GM18505 (cell line): ENCODE data around the gene THOC6.

Experiments
- ATAC-seq: cut with Tn5 transposase; IDR thresholded peaks from one replicate; pipeline ENCODE4 v1.9.1; 2021; ENCODE audit not compliant: unreplicated experiment
- POLR2A ChIP-seq: IDR thresholded peaks from 4 replicates; pipeline ENCODE4 v1.6.1; 2011; ENCODE audit warnings: borderline replicate concordance; ENCODE audit not compliant: insufficient read depth, insufficient read length; ENCODE audit errors: extremely low read depth

Gene THOC6

DNA sequence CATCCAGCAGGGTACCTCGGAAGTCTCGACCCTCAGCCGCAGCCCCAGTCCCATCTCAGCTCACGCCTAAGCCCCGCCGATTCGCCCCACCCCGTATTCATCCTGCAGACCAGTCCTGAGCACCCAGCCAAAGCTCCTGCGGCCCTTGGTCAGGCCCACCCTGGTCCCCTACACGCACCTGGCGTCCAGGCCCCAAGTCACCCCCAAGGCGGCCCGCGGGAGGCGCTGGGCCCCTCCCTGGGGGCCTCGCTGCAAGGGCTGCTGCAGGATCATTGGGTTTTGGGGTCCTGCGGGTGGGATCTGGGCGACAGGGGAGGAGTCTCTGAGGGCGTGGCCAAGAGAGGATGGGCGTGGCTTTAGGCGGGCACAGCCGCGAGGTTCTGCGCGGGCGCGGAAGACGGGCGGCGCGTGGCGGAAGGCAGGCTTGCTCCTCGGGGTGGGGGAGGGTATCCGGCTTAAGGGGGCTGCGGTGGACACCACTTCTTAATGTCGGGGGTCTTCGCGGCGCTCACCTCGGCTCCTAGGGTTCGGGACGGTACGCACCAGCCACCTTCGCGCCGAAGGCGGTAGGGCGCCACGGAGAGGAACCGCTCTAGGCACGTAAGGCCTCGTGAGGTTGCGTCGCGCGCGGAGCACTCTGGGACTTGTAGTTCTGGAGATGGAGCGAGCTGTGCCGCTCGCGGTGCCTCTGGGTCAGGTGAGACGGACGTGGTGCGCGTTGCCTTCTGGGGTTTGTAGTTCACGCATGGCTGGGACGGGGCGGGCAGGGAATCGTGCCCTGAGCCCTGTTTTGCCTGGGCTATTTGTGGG lies at the start of gene THOC6, which contains the start of gene HCFC1R1:
THOC6 (plus strand) TSS at position 367 of the 810 bp plus-strand sequence; CDS start at position 659, 292 bp downstream.
HCFC1R1 (minus strand) TSS at position 274 of the 810 bp plus-strand sequence; CDS start at position 273, 1 bp downstream.
- ATAC-seq = peak; percentile 68
- TF ChIP-seq POLR2A = peak; percentile 86

DNA sequence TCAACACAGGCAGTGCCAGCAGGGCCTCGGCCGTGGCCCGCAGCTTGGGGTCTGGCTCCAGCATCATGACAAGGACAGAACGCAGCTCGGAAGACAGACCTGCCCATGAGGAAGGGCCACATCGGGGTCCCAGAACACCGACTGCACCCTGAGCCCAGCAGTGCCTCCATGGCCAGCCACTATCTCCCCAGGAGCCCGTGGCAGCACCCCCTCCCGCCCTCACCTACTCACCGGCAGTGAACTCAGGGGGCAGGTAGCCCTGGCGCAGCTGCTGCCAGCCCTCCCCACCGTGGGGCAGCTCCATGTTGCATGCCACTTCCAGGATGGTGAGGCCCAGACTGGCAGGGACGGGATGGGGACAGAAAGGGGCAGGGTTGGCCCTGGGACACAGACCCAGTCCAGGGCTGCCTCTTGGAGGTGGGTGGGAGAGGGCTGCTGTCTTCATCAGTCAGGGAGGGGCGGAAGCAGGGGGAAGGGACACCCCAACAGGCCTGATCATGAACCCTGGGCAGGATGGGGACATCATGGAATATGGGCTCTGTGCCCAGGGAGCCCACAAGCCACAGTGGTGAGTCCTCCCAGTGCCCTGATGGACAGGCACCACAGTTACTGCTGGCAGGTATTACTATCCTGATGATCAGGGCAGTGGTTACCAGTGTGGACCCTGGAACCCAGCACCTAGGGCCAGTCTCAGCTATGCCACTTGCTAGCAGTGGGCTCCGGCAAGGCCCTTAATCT lies 49.3 kb upstream of the THOC6 start:
- no peak for TF ChIP-seq POLR2A
- no peak for ATAC-seq

DNA sequence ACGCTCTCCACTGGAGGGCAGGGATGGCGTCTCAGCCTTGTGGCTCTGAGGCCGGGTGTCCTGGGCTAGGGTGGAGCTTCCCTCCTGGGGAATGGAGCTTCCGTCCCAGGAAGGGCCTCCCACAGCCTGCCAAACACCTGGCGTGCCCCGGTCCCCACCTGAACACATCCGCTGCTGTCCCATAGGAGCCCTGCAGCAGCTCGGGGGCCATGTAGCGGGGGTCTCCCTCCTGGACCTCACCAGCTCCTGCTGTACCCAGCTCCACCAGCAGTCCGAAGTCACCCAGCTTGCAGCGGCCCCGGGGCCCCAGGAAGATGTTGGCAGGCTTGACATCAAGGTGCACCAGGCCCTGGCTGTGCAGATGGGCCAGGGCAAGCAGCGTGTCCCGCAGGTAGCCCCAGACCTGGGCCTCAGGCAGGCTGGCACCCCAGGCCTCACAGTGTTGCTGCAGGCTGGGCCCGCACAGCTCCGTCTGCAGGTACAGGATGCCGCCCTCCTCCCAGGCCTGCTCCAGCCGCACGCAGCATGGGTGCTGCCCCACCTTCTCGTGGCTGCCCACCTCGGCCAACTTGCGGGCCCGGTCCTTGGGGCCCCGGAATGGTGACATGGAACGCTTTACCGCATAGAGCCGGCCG lies 48.6 kb upstream of the THOC6 start:
- TF ChIP-seq POLR2A = no peak
- ATAC-seq = no peak

DNA sequence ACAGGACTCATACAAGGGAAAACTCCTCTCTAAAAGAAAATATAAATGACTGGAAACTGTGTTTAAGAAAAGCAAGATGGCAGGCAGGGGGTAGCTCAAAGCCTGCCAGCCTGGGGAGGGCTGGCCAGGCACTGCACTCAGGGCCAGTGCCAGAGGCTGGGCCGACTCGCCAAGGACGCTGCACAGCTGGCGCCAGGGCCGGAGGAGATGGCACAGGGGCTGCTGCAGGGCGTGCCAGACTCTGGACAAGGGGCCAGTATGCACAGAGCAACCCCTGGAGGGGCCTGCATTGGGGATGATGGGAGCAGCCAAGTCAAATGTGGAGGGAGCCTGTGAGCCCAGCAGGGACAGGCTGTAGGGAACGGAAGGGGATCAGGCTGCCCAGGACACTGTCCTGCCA lies 47.6 kb upstream of the THOC6 start:
- no peak for TF ChIP-seq POLR2A
- no peak for ATAC-seq

DNA sequence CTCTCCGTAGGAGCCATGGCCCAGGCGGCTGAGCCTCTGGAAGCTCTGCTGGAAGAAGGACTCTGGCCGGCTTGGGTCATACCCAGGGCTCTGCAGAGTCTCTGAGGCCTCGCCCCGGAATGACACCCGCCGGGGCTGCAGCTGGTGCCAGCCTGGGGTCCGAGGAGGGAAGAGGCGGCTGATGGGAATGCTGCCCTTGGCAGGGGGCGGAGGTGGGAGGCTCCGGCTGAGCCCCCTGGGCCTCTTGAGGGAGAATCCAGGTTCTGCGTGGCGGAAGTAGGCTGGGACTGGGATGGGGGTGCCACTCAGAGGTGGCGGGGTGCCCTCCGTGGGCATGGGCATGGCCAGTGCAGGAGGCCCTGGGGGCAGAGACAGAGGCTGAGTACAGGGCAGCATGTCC lies 47.2 kb upstream of the THOC6 start:
- no peak for ATAC-seq

DNA sequence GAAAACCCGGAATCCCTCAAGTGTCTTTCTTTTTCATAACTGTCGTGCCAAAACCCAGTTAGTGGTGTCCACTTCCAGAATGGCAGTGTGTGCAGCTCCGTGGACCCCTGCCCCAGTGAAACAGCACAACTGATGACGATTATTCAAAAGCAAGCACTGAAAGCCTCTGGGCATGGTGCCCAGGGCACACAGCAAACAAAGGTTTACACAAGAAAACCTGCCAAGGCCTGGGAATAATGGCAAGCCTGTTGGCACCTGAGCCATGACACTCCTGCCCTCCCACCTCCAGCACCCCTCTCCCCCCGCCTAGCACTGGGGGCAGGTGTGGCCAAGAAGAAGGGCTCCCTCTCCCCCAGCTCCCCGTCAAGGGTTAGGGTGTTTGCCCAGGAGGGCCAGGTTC lies 46.4 kb upstream of the THOC6 start:
- no peak for TF ChIP-seq POLR2A
- no peak for ATAC-seq

More for the DNA sequence above, 47.2 kb upstream of the THOC6 start:
- TF ChIP-seq POLR2A = no peak

DNA sequence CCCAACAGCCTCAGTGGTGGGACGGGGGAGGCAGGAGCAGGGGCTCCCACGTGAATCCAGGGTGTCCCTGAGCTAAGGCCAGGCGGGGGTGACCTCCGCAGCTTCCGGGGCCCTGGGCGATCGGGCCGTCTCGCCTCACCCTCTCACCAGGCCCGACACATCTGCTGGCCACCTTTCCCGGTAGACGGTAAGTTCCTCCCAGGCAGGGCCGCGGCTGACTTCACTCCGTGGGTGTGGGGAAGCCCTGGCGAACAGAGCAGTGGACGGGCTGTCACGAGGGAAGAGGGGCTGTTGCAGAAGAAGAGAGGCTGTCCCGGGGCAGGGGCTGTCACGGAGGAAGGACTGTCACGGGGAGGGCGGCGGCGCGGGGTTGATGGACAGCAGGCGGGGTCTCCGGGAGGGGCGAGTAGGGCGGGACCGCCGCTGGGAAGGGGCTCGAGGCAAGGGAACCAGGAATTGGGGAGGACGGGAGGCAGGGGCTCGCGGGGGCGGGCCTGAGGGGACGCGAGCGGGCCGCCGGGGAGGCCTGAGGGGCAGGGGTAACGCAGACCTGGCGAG lies 44.1 kb upstream of the THOC6 start:
- TF ChIP-seq POLR2A = no peak
- no peak for ATAC-seq

DNA sequence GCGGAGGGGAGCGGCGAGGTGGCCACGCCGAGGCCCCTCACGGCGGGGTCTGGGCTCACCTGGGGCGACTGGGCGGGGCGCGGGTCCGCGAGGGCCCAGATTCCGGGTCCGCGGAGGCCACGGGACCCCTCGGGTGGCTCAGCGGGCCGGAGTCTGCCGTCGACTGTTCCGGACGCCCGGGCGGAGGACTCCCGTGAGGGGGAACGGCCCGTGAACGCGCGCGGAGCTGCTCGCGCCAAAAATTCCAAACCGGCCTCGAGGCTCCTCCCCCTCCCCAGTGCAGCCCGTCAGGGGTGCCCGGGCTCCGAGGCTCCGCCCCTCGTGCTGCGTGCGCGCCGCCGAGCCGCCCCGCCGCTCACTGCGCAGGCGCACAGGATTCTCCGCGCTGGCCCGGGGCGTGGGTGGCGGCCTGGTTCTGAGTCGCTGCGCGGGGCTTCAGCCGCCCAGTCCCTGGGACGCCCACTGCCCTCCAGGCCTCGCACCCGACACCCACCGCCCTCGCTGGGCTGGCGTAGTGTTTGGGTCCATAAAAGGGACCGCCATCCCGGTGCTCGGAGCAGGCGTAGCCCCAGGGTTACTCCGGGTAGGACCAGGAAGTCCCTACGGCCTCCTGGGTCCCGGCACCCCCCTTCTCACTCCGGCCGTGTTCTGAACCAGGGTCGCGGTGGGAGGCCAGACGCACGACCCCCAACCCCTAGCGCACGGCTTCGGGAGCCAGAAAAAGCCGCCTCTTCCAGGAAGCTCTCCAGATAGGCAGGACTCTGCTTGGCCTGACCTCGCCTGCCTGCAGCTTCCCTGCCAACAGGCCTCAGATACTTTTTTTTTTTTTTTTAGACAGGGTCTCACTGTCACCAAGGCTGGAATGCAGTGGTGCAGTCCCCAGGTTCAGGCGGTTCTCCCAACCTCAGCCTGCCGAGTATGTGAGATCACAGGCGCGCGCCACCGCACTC lies 43.3 kb upstream of the THOC6 start, which contains the start of gene PKMYT1:
PKMYT1 (minus strand) TSS at position 220 of the 950 bp plus-strand sequence. CDS start 789 bp downstream, outside the sequence.
- peak; percentile 62 for ATAC-seq
- TF ChIP-seq POLR2A = peak; percentile 95

DNA sequence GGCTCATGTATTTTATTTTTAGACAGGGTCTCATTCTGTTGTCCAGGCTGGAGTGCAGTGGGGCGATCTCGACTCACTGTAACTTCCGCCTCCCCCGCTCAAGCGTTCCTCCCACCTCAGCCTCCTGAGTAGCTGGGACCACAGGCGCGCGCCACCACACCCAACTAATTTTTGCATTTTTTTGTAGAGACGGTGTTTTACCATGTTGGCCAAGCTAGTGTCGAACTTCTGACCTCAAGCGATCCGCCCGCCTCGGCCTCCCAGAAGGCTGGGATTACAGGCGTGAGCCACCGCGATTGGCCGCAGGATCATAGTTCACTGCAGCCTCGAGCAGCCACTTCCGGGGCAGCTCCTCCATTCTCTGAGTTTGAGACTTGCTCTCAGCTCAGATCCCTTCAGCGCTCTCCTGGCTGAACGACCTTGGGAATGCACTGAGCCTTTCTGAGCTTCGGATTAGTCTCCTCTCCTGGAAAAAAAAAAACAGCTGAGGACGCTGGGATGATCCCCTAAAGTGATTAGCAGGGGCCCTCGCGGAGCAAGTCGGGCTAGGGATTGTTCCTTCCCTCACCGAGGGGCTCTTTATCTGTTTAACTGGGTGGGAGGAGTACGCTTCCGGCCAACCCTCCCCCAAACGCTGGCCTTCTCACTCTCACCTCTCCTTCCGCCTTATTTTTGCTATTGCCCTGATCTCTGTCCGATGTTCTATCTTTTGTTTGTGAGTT lies 42.5 kb upstream of the THOC6 start:
- ATAC-seq = no peak
- no peak for TF ChIP-seq POLR2A

DNA sequence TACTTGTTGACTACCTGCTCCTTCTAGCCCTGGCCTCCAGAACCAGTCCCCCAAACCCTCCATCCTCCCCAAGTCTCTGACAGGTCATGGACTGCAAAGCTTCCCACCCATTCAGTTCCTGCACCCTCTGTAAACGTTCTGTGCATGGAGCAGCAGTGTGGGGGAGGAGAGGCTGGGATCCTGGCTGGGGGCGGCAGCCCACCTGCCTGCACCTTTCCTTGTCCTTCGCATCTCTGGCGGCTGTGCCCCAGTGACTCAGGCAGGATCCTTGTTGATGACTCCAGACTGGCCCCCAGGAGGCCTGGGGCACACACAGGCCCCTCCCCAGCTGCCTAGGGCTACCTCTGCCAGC lies 42.0 kb upstream of the THOC6 start:
- no peak for ATAC-seq

DNA sequence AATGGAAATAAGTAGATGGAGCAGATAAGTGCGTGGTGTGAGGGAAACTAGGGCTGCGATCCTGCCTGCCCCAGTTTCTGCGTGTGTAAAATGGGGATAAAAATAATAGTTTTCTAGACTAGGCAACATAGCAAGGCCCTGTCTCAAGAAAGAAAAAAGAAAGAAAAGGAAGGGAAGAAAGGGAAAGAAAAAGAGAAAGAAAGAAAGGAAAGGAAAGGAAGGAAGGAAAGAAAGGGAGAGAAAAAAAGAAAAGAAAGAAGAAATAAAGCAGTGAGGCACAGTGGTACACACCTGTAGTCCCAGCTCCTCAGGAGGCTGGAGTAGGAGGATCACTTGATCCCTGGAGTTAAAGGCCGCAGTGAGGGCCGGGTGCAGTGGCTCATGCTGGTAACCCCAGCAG lies 41.4 kb upstream of the THOC6 start:
- no peak for TF ChIP-seq POLR2A
- ATAC-seq = no peak

More for the DNA sequence above, 42.0 kb upstream of the THOC6 start:
- TF ChIP-seq POLR2A = no peak
